OCI-LY3 (cell line): ENCODE data around the gene C1QL3.

Experiments used
- H2AFZ ChIP-seq: fragments of 200-600, 300-600 bp; shearing (Covaris generic); 2 replicates; pipeline ENCODE4 v1.6.0; 2014; ENCODE audit warnings: antibody characterized with exemption, low read depth, low read length
- H3K27ac ChIP-seq: fragments of 200-600, 300-600 bp; sonication (generic); 2 replicates; pipeline ENCODE4 v1.5.1; 2014; ENCODE audit warnings: mild to moderate bottlenecking, low read length, moderate library complexity, mixed read lengths
- H3K27me3 ChIP-seq: fragments of 200-600, 300-600 bp; sonication (generic); 2 replicates; pipeline ENCODE4 v1.6.1; 2014; ENCODE audit warnings: low read depth, low read length, mixed read lengths
- H3K36me3 ChIP-seq: fragments of 200-600, 300-600 bp; sonication (generic); replicated peaks from 2 replicates; pipeline ENCODE3; 2014; ENCODE audit warnings: low read depth, low read length, mixed read lengths
- H3K4me1 ChIP-seq: fragments of 300-600, 200-600 bp; sonication (generic); 2 replicates; pipeline ENCODE4 v1.6.1; 2014; ENCODE audit warnings: low read length, mixed read lengths
- H3K4me2 ChIP-seq: fragments of 200-600, 300-600 bp; sonication (generic); 2 replicates; pipeline ENCODE4 v1.6.1; 2014; ENCODE audit warnings: low read length, mixed read lengths
- H3K4me3 ChIP-seq: fragments of 300-600, 200-600 bp; sonication (generic); 2 replicates; pipeline ENCODE4 v1.5.1; 2014; ENCODE audit warnings: antibody characterized with exemption, mild to moderate bottlenecking, low read length, moderate library complexity
- H3K79me2 ChIP-seq: fragments of 300-600, 200-600 bp; shearing (Covaris generic); 2 replicates; pipeline ENCODE4 v1.6.1; 2014; ENCODE audit warnings: mild to moderate bottlenecking, low read length, mixed read lengths
- H3K9ac ChIP-seq: fragments of 300-600, 200-600 bp; shearing (Covaris generic); 2 replicates; pipeline ENCODE4 v1.6.0; 2014; ENCODE audit warnings: mild to moderate bottlenecking, low read length, moderate library complexity
- H3K9me3 ChIP-seq: fragments of 200-600, 300-600 bp; shearing (Covaris generic); 2 replicates; pipeline ENCODE4 v1.6.1; 2014; ENCODE audit warnings: low read length, mixed read lengths; ENCODE audit not compliant: insufficient read depth
- H4K20me1 ChIP-seq: fragments of 200-600, 300-600 bp; sonication (generic); 2 replicates; pipeline ENCODE4 v1.6.1; 2016; ENCODE audit warnings: low read length, mixed read lengths; ENCODE audit not compliant: insufficient read depth
- CTCF ChIP-seq: fragments of 200-600, 300-600 bp; sonication (generic); IDR thresholded peaks from 2 replicates; pipeline ENCODE4 v1.5.1; 2014; ENCODE audit warnings: antibody characterized with exemption, low read length, low read depth
- EZH2phosphoT487 ChIP-seq: fragments of 200-600 bp; shearing (Covaris generic); IDR thresholded peaks from 2 replicates; pipeline ENCODE4 v1.6.1; 2018; ENCODE audit warnings: antibody characterized with exemption, mixed run types, low read depth

Gene C1QL3

DNA sequence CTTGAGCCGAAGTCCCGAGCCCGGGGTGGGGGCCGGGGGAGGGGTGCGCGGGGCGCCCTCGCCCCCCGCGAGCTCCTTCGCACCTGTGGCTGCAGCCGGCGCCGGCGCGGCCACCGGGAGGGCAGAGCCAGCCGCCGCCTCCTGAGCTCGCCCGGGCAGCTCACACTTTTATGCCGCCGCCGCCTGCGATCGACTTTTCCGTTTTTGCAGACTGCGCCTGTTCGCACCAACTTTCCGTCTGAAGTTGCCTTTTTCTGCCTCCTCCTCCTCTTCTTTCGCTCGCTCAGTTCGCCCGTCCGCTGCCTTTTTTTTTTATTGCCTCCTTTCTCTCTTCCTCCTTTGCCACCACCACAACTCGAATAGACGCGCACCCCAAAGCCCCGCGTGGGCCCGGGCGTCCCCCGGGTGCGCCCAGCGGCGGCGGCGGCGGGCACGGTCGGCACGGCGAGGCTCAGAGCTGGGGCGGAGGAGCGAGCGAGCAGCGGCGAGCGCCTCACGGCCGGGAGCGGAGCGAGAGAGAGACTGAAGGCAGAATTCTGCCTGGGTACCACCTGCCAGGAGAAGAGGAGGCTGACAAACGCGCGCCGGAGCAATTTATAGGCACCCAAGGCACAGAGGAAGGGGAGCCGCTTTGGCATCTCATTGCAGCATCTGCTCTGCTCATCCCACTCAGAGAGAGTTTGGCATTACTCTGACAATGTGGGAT lies at the start of gene C1QL3:
Gene C1QL3 (minus strand): TSS at position 569 of the 706 bp plus-strand sequence. CDS start 814 bp downstream, outside the sequence.
- Histone ChIP-seq H3K4me2 (peak within 1 kb of the TSS; percentile 41), H3K36me3 (no peaks in the 10 kb centered on the region), H2AFZ (no peak within 1 kb of the TSS), H4K20me1 (no peaks in the 10 kb centered on the region), H3K9me3 (no peaks in the 10 kb centered on the region), H3K27me3 (no peaks in the 10 kb centered on the region), H3K27ac (no peak within 1 kb of the TSS), H3K4me1 (no peaks in the 10 kb centered on the region), H3K9ac (no peak within 1 kb of the TSS), H3K79me2 (no peaks in the 10 kb centered on the region), H3K4me3 (peak within 1 kb of the TSS; percentile 58)
- TF ChIP-seq EZH2phosphoT487 = no peak
- TF ChIP-seq CTCF = no peak

DNA sequence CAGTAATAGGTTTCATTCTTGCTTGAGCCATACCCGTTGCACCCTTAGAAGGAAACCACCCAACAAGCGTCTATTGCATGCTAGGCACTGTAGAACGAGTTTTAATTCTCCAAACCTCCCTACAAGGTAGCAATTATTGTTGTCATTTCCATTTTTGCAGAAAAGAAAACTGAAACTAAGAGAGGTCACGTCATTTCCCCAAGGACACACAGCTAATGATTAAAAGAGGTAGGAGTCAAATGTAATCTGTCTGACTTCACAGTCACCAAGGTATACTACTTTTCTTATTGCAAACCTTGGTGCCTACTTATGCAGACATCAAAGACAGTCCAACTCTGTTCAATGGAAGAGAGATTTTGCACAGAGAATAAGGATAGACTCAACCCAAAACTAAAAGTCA lies 49.1 kb upstream of the C1QL3 start:
- H3K4me1 ChIP-seq = peaks cover 33% of the 10 kb centered on the region
- peak overlapping the region; percentile 70 for H3K4me2 ChIP-seq
- H3K27ac ChIP-seq = peak overlapping the region; percentile 82
- no peaks in the 10 kb centered on the region for H3K9me3 ChIP-seq
- no peaks in the 10 kb centered on the region for H3K36me3 ChIP-seq
- H3K79me2 ChIP-seq = no peaks in the 10 kb centered on the region
- 0 out of 2 replicates have a peak overlapping the region, but pooled peaks have one; percentile 17 for H3K9ac ChIP-seq
- no peak overlapping the region for H2AFZ ChIP-seq
- H3K4me3 ChIP-seq = peak overlapping the region; percentile 49
- no peak for TF ChIP-seq EZH2phosphoT487
- no peaks in the 10 kb centered on the region for H3K27me3 ChIP-seq
- H4K20me1 ChIP-seq = no peaks in the 10 kb centered on the region

DNA sequence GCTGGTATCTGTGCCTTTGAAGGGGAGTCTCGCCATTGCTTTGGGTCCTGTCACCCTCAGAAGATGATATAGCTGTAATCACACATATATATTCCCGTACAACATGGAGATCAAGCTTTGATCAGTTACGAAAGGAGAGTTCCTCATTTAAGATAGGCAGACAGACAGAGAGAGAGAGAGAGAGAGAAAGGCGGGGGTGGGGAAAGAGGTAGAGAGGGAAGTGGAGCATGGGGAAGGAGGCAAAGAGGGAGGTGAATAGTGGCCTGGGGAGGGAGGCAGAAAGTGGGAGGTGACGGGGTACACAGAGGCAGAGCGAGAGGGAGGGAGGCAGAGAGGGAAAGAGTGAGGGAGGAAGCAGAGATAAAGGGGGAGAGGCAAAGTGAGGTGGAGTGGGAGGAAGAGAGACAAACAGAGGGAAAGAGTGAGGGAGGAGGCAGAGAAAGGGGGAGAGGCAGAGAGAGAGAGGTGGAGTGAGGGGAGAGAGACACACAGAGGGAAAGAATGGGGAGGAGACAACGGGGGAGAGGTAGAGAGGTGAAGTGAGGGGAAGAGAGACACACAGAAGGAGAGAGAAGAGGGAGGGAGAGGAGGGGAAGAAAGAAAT lies 44.6 kb upstream of the C1QL3 start:
- H3K4me3 ChIP-seq = peak overlapping the region; percentile 60
- H3K9ac ChIP-seq = peak overlapping the region; percentile 37; the same call in 1 of the 2 replicates
- peak overlapping the region; percentile 60; the same call in 1 of the 2 replicates for H2AFZ ChIP-seq
- no peaks in the 10 kb centered on the region for H3K27me3 ChIP-seq
- H3K4me2 ChIP-seq = peak overlapping the region; percentile 68
- no peak for TF ChIP-seq CTCF
- no peak for TF ChIP-seq EZH2phosphoT487
- H3K4me1 ChIP-seq = peaks cover 32% of the 10 kb centered on the region
- no peaks in the 10 kb centered on the region for H3K9me3 ChIP-seq
- H3K36me3 ChIP-seq = no peaks in the 10 kb centered on the region
- no peaks in the 10 kb centered on the region for H4K20me1 ChIP-seq
- no peak overlapping the region for H3K27ac ChIP-seq
- no peaks in the 10 kb centered on the region for H3K79me2 ChIP-seq

DNA sequence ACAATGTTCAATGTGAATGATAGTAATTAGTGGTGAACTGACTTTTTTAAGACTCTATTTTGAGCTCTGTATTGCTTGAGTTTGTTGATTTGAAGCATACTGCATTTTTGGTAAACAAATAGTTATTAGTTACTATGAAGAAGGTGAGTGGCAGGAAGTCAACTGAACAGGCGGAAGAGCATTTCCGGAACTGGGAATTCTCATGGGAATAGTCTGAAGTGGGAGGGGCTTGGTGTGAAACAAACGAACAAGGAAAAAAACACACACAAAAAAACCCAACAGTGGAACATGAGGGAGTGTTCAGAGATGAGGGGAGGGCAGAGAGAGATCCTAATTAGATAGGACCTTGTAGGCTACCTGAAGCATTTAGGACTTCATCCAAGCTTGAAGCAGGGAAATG lies 43.9 kb upstream of the C1QL3 start:
- Histone ChIP-seq H3K9me3 (no peaks in the 10 kb centered on the region), H4K20me1 (no peaks in the 10 kb centered on the region), H3K9ac (no peak overlapping the region), H3K79me2 (no peaks in the 10 kb centered on the region), H3K27me3 (no peaks in the 10 kb centered on the region), H3K4me1 (peaks cover 25% of the 10 kb centered on the region), H3K36me3 (no peaks in the 10 kb centered on the region), H3K27ac (no peak overlapping the region), H3K4me2 (0 out of 2 replicates have a peak overlapping the region, but pooled peaks have one; percentile 68), H3K4me3 (no peak overlapping the region), H2AFZ (peak overlapping the region; percentile 60; the same call in 1 of the 2 replicates)
- TF ChIP-seq EZH2phosphoT487 = no peak
- TF ChIP-seq CTCF = no peak
